CD4-positive, alpha-beta T cell treated with Interleukin-17A for 1 hour (primary cell): ENCODE data around the gene SMC2.

Experiments used
- DNase-seq: peaks from one replicate; pipeline ENCODE4 v3.0.0-alpha.2; 2020

The SMC2 gene

GRCh38 chr9:104093647-104094533 lies at the start of gene SMC2:
TSS of gene SMC2 (plus strand) at chr9:104094309. CDS start at chr9:104095385, 1,076 bp downstream.
- DNase-seq = peak; percentile 93

GRCh38 chr9:104068546-104068945 lies 25.6 kb upstream of the SMC2 start:
- DNase-seq = no peak

DNA sequence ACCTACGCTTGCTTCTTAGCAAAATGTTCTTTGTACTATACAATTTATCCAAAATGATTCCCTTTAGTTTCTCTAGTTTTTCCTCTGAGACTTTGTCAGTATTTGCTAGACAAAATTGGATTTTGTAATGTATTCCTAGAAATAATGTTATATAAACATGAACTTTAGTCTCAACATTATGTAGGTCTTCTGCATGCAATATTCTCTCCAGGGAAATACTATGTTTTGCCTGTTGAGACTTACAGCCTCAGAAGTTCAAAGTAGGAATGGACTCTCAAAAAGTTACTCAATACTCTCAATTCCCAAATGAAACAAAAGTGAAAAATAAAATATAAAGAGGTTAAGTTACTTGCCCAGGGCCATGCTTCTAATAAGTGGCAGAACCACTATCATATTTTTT lies 24.8 kb upstream of the SMC2 start:
- no peak for DNase-seq

DNA sequence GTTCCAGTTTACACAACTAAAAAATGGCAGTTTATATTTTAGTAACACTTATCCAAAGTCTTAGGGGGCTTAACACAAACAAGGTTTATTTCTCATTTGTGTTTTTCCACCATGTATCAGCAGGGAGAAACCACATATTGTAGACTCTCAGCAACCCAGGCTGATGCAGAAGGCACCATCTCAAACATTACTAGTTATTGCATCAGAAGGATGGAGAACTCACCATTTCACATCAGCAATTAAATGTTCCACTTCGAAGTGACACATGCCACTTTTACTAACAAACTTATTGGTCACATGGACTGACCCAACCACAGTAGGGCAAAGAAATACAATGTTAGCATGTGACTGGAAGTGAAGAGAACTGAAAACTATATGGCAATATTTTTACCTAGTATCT lies 22.5 kb upstream of the SMC2 start:
- DNase-seq = no peak

GRCh38 chr9:104073098-104073769 lies 20.9 kb upstream of the SMC2 start:
- DNase-seq = no peak

DNA sequence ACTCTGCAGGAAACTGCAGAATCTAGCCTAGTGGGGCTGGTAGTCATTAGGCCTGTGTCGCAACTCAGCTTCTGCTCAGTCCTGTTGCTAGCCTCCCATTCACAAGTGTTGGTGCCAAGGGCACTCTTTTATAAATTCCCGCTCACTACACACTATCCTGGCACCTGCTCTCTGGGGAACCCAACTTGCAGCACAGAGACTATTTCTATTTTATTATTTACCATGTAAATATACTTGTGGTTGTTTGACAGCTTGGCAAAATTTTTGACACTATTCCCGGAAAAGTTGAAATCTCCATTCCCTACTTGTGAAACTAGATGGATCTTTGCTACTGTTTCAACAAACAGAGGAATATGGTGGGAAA lies 20.4 kb upstream of the SMC2 start:
- no peak for DNase-seq

- DNase-seq = no peak
These were observed 19.2 kb upstream of the SMC2 start for GRCh38 chr9:104074876-104075275.

- no peak for DNase-seq
These were observed 18.0 kb upstream of the SMC2 start for GRCh38 chr9:104075801-104076753.

DNA sequence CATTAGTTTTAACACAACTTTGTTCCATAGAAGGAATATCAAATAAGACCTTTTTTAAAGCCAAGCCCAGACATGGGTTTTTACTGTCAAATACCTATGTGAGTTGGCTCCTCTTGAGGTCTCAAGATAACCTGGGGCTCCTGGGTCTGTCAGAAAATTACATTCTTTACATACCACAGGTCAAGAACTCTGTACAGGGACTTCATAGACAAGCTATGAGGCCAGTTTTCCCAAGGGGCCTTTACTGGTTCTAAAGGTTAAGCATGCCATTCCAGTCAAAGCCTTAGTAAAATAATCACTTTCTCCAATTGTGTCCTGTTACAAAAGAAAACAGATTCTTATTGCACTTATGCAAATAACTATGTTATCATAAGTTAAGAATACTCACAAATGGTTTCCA lies 15.5 kb upstream of the SMC2 start:
- DNase-seq = no peak

DNA sequence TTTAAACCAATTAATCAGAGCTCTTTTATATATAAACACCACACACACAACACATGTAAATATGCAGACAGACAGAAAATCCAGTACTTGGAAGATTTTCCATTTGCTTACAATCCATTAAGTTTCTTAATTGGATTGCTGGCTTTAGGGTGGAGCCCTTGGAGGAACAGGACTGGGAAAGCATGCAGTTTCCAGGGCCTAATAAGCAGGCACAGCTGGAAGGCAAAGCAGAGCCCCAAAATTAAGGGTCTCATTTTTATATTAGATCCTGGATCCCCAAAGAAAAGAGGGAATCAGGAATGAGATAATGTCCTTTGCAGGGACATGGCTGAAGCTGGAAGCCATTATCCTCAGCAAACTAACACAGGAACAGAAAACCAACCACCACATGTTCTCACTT lies 13.1 kb upstream of the SMC2 start:
- DNase-seq = no peak

GRCh38 chr9:104082168-104082567 lies 11.9 kb upstream of the SMC2 start:
- DNase-seq = no peak

DNA sequence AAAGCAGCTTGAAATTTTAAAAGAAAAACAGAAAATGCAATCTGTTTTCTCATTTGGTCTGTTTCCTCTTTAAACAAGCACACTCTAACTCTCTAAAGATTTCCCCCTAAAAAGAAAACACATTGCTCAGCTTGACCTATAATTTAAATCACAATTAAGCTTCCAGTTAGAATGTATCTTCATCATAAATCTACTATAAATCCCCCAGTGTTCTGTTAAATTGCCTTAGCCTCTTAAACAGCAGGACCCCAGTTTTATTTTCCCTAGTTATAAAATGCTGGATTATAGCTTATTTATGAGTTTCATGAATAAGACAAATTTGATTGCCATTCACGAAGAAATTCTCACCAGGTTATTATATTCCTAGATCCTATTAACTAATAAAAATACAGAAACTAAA lies 8.6 kb upstream of the SMC2 start:
- no peak for DNase-seq

DNA sequence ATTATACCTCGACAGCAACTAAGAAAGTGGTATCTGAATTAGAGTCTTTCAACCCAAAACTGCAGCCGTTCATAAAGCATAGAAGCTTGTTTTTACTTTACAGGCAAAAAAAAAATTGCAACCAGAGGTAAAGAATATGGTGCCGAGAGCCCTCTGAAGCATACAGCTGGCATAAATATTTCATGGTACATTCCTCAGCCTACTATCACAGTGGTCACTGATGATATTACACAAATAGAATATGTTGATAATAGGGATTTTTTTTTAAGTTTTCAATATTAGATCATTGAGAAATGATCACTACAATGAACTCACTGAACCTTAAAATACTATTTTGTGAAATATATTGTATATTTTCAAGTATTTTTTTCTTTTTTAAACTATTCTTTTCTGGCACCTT lies 6.2 kb upstream of the SMC2 start:
- DNase-seq = no peak

- DNase-seq = no peak
These were observed 5.7 kb upstream of the SMC2 start for GRCh38 chr9:104088416-104088815.

GRCh38 chr9:104090578-104090977 lies 3.5 kb upstream of the SMC2 start:
- DNase-seq = no peak

- DNase-seq = no peak
These were observed 3.0 kb upstream of the SMC2 start for GRCh38 chr9:104091116-104091515.

DNA sequence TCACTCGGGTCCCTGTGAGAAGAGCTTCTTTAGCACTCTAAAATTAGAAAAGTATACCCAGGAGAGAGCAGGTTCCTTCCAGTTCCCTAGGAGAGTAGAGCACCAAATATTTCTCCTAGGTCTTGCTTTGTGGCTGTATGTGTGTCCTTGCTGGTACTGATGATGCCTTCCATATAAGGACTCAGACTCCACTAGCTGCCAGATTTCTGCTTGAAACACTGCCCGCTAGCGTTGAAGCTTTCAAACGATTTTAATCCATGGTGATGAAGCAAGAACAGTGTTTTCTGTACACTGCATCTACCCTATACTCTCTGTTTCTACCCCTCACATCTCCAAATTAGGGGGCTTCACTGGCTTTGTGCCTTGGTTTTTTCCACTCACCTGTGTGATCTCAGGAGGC lies 2.4 kb upstream of the SMC2 start:
- peak; percentile 20 for DNase-seq

- no peak for DNase-seq
These were observed 1.9 kb upstream of the SMC2 start for GRCh38 chr9:104092192-104092591.

DNA sequence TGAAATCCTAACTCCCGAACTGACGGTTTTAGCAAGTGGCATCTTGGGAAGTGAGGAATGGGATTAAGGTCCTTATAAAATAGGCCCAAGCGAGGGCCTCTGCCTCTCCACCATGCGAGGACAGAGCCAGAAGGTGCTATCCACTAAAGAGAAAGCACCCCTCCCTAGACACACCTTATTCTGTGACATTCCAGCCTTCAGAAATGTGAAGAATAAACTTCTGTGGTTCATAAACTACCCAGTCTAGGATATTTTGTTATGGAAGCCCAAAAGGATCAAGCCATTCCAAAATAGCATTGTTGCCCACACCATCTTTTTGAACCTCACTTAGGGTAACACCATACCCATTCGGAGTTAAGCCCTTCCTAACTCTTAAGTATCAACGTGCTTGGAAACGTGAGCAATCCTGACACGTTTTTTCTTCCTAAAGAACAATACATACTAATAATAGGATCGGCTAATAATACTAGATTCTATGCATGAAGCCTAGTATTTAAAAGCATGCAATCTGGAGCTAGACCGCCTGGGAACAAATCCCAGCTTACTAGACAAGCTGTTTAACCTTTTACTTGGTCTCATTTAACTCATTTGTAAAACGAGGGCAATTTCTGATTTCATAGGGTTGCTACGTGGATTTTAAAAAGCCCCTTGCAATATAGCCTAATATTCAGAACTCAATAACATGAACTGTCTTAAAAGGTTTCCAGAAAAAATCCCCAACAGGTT lies 1.1 kb upstream of the SMC2 start:
- no peak for DNase-seq

DNA sequence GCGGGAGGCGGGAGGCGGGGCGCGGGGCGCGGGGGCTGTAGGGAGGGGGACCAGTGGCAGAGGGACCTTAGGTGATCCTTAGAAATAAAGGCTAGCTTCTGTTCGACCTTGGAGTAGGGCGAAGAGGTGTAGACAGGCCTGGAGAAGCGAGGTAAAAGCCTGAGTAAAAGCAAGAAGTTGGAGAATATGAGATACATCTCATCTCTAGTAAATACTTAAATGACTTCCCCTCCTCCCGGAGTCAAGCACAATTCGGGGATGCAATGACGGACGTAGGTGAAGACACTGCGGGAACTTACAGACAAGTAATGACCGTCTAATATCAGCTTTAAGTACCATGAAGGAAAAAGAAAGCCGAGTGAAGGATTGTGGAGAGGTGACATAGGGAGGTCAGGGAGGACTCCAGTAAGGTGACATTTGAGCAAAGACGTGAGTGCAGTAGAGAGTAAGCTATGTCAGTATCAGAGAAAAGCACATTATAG lies 466 bp downstream of the SMC2 start:
- no peak for DNase-seq

DNA sequence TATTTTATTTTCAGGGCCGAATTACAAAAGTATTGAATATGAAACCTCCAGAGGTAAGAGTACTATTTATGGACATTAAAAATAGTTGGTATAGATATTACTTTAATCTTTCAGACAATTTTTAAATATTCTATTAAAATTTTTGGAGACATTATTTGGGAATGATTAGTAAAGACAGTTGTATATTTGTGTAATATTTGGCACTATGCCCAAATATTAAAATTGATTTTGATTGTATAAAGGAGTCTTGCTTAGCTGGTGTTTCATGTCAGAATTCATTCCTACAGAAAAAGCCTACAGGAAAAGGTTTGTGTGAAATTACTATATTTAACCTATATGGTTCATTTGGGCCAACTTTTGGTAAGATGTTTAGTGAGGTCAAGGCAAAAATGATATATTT lies 5.5 kb downstream of the SMC2 start:
- no peak for DNase-seq

DNA sequence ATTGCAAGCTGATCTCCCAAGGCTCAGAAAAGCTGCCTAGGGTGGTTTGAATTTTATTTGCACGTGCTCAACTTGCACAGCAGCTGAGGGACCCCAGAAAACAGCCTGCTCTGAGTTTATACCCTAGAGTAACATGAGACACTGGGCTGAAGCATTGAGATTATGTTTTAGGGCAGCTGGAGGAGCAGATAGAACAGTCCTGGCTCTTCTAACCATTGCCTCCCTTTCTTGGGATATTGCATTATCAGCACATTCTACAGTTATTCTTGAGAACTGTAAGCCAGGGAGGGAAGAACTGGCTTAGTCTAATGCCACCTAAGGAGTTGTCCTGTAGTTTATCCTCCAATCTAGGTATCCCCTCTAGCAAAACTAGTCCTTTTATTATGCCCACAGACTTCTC lies 10.3 kb downstream of the SMC2 start:
- no peak for DNase-seq

DNA sequence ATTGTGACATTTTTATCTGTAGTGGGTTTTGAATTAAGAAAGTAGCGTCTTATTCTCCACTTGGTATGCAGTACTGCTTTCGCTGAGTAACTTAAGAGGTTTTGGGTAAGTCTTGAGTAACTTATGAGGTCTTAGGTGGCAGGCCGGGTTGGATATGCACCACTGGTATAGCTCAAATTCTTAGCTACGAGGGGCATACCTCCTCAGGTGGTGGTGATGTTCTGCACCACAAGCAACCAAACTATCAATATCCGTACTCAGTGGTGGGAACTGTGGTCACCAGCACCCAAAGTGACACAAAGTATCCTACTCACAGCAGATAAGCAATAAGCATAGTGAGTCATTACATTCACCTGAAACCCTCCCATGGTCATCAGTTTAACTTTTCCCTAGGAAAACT lies 13.7 kb downstream of the SMC2 start:
- no peak for DNase-seq
